HCT116 (cell line): ENCODE data around the gene KCNAB2. TPM values are rescaled to one million over a fixed set of nuclear protein-coding genes. Genes with fewer than 3 reads are reported as not detected.

Experiments
- ATAC-seq: fragments of 200-7000 bp; cut with Tn5 transposase; 2 replicates; pipeline ENCODE4 v1.9.1; 2020; ENCODE audit warnings: mild to moderate bottlenecking, moderate library complexity
- BruUV-seq: library from RNA; stranded (reverse); fragments of 400-500 nt; replicated peaks from 2 replicates; lab custom pipeline; 2021; lab: Mats Ljungman, UMichigan
- CTCF ChIA-PET: fragments of 300-600 bp; sonication (Branson Sonifier 250); formaldehyde crosslinking; loops from one replicate; lab custom pipeline; 2021; ENCODE audit warnings: antibody characterized with exemption; lab: Charles Lee
- POLR2A ChIA-PET: fragments of 300-600, 350-600 bp; sonication (Branson Sonifier 250); formaldehyde crosslinking; loops from one replicate; lab custom pipeline; 2021; ENCODE audit warnings: antibody characterized with exemption; lab: Charles Lee
- RAD21 ChIA-PET, 2 experiments: fragments of 300-600 bp; sonication (Branson Sonifier 250); formaldehyde crosslinking; loops; one replicate each; lab custom pipeline; 2023; ENCODE audit warnings: low total read pairs in 2 of 2; ENCODE audit not compliant: uncharacterized antibody in 2 of 2, unreplicated experiment in 2 of 2, low non-redundant PET in 1 of 2; lab: Charles Lee
- DNase-seq: peaks from one replicate; pipeline ENCODE4 v3.0.0-alpha.2; 2010; ENCODE audit warnings: low read depth, low spot score
- H2AFZ ChIP-seq: fragments of 200-600 bp; shearing (Covaris generic), sonication (generic); 2 replicates; pipeline ENCODE4 v1.6.1; 2017; ENCODE audit warnings: low read depth, mixed run types, mixed read lengths, antibody characterized with exemption, low read length; ENCODE audit not compliant: poor library complexity, severe bottlenecking
- H3K27ac ChIP-seq: 2 replicates; pipeline ENCODE4 v1.5.1; 2012; ENCODE audit warnings: low read depth, low read length
- H3K27me3 ChIP-seq: fragments of 200-600 bp; sonication (generic); 2 replicates; pipeline ENCODE4 v1.6.1; 2016; ENCODE audit warnings: mixed run types, low read length, mixed read lengths; ENCODE audit not compliant: insufficient read depth
- H3K36me3 ChIP-seq, 2 experiments: fragments of 200-500 bp in 1 of 2; fragments of 200-600 bp in 1 of 2; sonication (Bioruptor generic) in 1 of 2; sonication (generic) in 1 of 2; 2 replicates each; pipeline versions ENCODE4 v1.5.1 to v1.6.1; 2014 to 2016; ENCODE audit warnings: low read length in 2 of 2, inconsistent platforms in 1 of 2, mixed read lengths in 1 of 2, mixed run types in 1 of 2; ENCODE audit not compliant: insufficient read depth in 2 of 2, control insufficient read depth in 1 of 2
- H3K4me1 ChIP-seq, 2 experiments: fragments of 200-600 bp in 1 of 2; sonication (generic) in 1 of 2; 2 replicates each; pipeline versions ENCODE4 v1.5.1 to v1.6.1; 2012 to 2017; ENCODE audit warnings: low read length in 2 of 2, inconsistent platforms in 1 of 2, mild to moderate bottlenecking in 1 of 2, mixed read lengths in 1 of 2, mixed run types in 1 of 2, moderate library complexity in 1 of 2; ENCODE audit not compliant: insufficient read depth in 2 of 2, control insufficient read depth in 1 of 2
- H3K4me2 ChIP-seq: fragments of 200-600 bp; sonication (generic); 2 replicates; pipeline ENCODE4 v1.6.1; 2017; ENCODE audit warnings: mixed run types, low read length, mixed read lengths
- H3K4me3 ChIP-seq, 2 experiments: fragments of 200-600 bp in 1 of 2; sonication (generic) in 1 of 2; replicated peaks in 1 of 2; 2 replicates each; pipeline ENCODE4 v1.5.1; 2011 to 2016; ENCODE audit warnings: low read length in 2 of 2, control low read depth in 1 of 2, low read depth in 1 of 2, mild to moderate bottlenecking in 1 of 2, mixed read lengths in 1 of 2, mixed run types in 1 of 2
- H3K79me2 ChIP-seq: fragments of 200-600 bp; sonication (generic); 2 replicates; pipeline ENCODE4 v1.6.1; 2017; ENCODE audit warnings: mild to moderate bottlenecking, mixed run types, low read length, moderate library complexity, mixed read lengths; ENCODE audit not compliant: insufficient read depth
- H3K9ac ChIP-seq: fragments of 200-600 bp; sonication (generic); 2 replicates; pipeline ENCODE4 v1.6.1; 2016; ENCODE audit warnings: low read length, mixed read lengths
- H3K9me2 ChIP-seq: fragments of 200-600 bp; sonication (generic), shearing (Covaris generic); 2 replicates; pipeline ENCODE4 v1.6.1; 2017; ENCODE audit warnings: mixed run types, mild to moderate bottlenecking, moderate library complexity; ENCODE audit not compliant: insufficient read depth
- H3K9me3 ChIP-seq, 2 experiments: fragments of 200-500 bp in 1 of 2; fragments of 200-600 bp in 1 of 2; sonication (Bioruptor generic) in 1 of 2; sonication (generic) in 1 of 2; 2 replicates each; pipeline ENCODE4 v1.6.1; 2014 to 2017; ENCODE audit warnings: low read length in 2 of 2, mixed read lengths in 2 of 2, inconsistent platforms in 1 of 2, low read depth in 1 of 2, mild to moderate bottlenecking in 1 of 2, mixed run types in 1 of 2, moderate library complexity in 1 of 2; ENCODE audit not compliant: control insufficient read depth in 1 of 2, insufficient read depth in 1 of 2
- H4K20me1 ChIP-seq: fragments of 200-600 bp; sonication (generic), shearing (Covaris generic); 2 replicates; pipeline ENCODE4 v1.6.1; 2017; ENCODE audit warnings: mixed run types, mild to moderate bottlenecking, moderate library complexity; ENCODE audit not compliant: insufficient read depth
- EZH2 ChIP-seq: fragments of 200-600 bp; sonication (generic); IDR thresholded peaks from 2 replicates; pipeline ENCODE4 v1.6.1; 2017; ENCODE audit warnings: antibody characterized with exemption, mixed run types
- FOSL1 ChIP-seq: IDR thresholded peaks from 2 replicates; pipeline ENCODE4 v1.6.1; 2012; ENCODE audit warnings: low read depth
- JUND ChIP-seq: IDR thresholded peaks from 2 replicates; pipeline ENCODE4 v1.6.1; 2012
- RAD21 ChIP-seq: IDR thresholded peaks from 2 replicates; pipeline ENCODE4 v1.6.1; 2012; ENCODE audit warnings: low read depth, mild to moderate bottlenecking
- SRF ChIP-seq: IDR thresholded peaks from 2 replicates; pipeline ENCODE4 v1.6.1; 2012; ENCODE audit warnings: low read depth
- TCF7L2 ChIP-seq: IDR thresholded peaks from 2 replicates; pipeline ENCODE4 v1.7.0; 2011; ENCODE audit warnings: borderline replicate concordance, inconsistent platforms; ENCODE audit not compliant: insufficient read depth, insufficient read length; ENCODE audit errors: extremely low read depth
- ZNF274 ChIP-seq: fragments of 200-500 bp; sonication (Bioruptor generic); IDR thresholded peaks from 2 replicates; pipeline ENCODE4 v1.6.1; 2014; ENCODE audit warnings: mild to moderate bottlenecking, low read depth, low read length, inconsistent platforms
- intact Hi-C: fragments of 100-400 bp; cut with micrococcal nuclease; formaldehyde crosslinking; loops from 2 replicates; pipeline ENCODE4 v1.10.0; 2022
- total RNA-seq: library from RNA; stranded (reverse); gene quantifications from one replicate; pipeline ENCODE4 v1.2.1, GENCODE V29; 2021; ENCODE audit not compliant: unreplicated experiment
- TF ChIP-seq, protein P1 (sequence below), 3 experiments: fragments of 200-600 bp in 1 of 3; sonication (generic) in 1 of 3; IDR thresholded peaks in 2 of 3; conservative IDR thresholded peaks in 1 of 3; 2 replicates each; pipeline ENCODE4 v1.5.1; 2012 to 2017; ENCODE audit warnings: low read depth in 2 of 3, low read length in 2 of 3, antibody characterized with exemption in 1 of 3, borderline replicate concordance in 1 of 3, control low read depth in 1 of 3, mild to moderate bottlenecking in 1 of 3, mixed read lengths in 1 of 3, mixed run types in 1 of 3, moderate library complexity in 1 of 3; ENCODE audit not compliant: insufficient read depth in 1 of 3
- TF ChIP-seq, protein P2 (sequence below): IDR thresholded peaks from 2 replicates; pipeline ENCODE4 v1.6.1; 2012; ENCODE audit warnings: low read depth

The KCNAB2 gene
- total RNA-seq, 1 experiment from 2014 or later: 18.1 TPM

DNA sequence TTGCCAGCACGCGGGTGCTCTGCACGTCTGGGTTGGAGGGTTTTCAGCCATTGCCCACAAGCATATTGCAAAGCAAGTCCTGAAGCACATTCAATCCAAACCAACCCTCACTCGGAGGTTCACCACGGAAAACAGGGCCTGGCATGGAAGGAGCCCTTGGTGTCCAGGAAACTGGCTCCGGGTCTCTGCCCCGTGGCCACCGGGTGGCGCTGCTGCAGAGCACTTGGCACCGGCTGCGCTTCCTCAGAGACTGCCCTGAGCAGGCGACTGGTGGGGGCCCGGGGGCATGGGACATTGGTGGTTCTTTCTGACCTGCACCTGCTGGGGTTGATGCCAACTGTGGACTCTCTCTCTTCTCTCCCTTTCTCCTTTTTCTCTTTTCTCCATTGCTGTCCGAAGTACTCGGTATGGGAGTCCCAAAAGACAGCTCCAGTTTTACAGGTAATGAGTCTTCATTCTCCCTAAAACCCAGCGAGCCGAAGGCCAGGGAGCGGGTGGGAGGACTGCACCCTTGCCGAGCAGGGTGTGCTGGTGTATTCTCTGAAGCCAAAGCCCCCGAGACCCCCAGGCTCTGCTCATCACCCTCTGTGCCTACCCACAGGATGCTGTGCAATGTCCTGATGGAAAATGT is 4.1 kb upstream of the KCNAB2 start:
- intact Hi-C loops: no loop called here
- Histone ChIP-seq H3K36me3 (no peaks in the 10 kb centered on the region), H3K27ac (no peak overlapping the region), H3K9me2 (no peaks in the 10 kb centered on the region), H3K27me3 (no peaks in the 10 kb centered on the region), H3K79me2 (no peaks in the 10 kb centered on the region), H3K9me3 (no peaks in the 10 kb centered on the region), H3K4me2 (no peak overlapping the region), H3K4me3 (no peak overlapping the region), H3K4me1 (no peaks in the 10 kb centered on the region), H2AFZ (no peak overlapping the region), H4K20me1 (no peaks in the 10 kb centered on the region), H3K9ac (no peak overlapping the region)
- DNase-seq (no peak), ATAC-seq (peak; percentile 88)
- TSS peak; percentile 31 for BruUV-seq
- TF ChIP-seq EZH2: no peak
- no peak for TF ChIP-seq FOSL1
- no peak for TF ChIP-seq JUND
- TF ChIP-seq, protein P1, sequence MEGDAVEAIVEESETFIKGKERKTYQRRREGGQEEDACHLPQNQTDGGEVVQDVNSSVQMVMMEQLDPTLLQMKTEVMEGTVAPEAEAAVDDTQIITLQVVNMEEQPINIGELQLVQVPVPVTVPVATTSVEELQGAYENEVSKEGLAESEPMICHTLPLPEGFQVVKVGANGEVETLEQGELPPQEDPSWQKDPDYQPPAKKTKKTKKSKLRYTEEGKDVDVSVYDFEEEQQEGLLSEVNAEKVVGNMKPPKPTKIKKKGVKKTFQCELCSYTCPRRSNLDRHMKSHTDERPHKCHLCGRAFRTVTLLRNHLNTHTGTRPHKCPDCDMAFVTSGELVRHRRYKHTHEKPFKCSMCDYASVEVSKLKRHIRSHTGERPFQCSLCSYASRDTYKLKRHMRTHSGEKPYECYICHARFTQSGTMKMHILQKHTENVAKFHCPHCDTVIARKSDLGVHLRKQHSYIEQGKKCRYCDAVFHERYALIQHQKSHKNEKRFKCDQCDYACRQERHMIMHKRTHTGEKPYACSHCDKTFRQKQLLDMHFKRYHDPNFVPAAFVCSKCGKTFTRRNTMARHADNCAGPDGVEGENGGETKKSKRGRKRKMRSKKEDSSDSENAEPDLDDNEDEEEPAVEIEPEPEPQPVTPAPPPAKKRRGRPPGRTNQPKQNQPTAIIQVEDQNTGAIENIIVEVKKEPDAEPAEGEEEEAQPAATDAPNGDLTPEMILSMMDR (IDR thresholded peaks at IDR 0.05 in 2 of 3, conservative IDR thresholded peaks at IDR 0.05 in 1 of 3; ENCODE audit: borderline replicate concordance in 1 of 3, insufficient read depth in 1 of 3, low read depth in 2 of 3, low read length in 2 of 3): peak; percentile 55 to 86 (median 79); a peak in 5 of 6 replicates
- no peak for TF ChIP-seq ZNF274
- no peak for TF ChIP-seq SRF
- TF ChIP-seq, protein P2, sequence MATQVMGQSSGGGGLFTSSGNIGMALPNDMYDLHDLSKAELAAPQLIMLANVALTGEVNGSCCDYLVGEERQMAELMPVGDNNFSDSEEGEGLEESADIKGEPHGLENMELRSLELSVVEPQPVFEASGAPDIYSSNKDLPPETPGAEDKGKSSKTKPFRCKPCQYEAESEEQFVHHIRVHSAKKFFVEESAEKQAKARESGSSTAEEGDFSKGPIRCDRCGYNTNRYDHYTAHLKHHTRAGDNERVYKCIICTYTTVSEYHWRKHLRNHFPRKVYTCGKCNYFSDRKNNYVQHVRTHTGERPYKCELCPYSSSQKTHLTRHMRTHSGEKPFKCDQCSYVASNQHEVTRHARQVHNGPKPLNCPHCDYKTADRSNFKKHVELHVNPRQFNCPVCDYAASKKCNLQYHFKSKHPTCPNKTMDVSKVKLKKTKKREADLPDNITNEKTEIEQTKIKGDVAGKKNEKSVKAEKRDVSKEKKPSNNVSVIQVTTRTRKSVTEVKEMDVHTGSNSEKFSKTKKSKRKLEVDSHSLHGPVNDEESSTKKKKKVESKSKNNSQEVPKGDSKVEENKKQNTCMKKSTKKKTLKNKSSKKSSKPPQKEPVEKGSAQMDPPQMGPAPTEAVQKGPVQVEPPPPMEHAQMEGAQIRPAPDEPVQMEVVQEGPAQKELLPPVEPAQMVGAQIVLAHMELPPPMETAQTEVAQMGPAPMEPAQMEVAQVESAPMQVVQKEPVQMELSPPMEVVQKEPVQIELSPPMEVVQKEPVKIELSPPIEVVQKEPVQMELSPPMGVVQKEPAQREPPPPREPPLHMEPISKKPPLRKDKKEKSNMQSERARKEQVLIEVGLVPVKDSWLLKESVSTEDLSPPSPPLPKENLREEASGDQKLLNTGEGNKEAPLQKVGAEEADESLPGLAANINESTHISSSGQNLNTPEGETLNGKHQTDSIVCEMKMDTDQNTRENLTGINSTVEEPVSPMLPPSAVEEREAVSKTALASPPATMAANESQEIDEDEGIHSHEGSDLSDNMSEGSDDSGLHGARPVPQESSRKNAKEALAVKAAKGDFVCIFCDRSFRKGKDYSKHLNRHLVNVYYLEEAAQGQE: no peak
- peak; percentile 79 for TF ChIP-seq RAD21
- TF ChIP-seq TCF7L2: no peak
- ChIA-PET RAD21 (no interaction called here), POLR2A (no interaction called here), CTCF (interaction anchor here (1.0 kb wide), 1 partner anchor 203 kb away, joined by 3 read pairs; no protein-coding TSS in a partner anchor)
